NCI-H1694 treated with DMSO at 0.1 percent for 48 hours (cell line): Measurements from ENCODE around the gene PDRG1.
"Not testable (repeated sequence)": the region's sequence is repeated elsewhere in the genome, so short reads cannot be mapped to it uniquely, and the experiment has no call there.

Experiments
- DNase-seq: peaks from one replicate; lab custom pipeline; 2025; lab: John Stamatoyannopoulos, UW

The PDRG1 gene

GRCh38 chr20:31966991-31967655, 15.3 kb upstream of the PDRG1 start:
- DNase-seq = no peak

DNA sequence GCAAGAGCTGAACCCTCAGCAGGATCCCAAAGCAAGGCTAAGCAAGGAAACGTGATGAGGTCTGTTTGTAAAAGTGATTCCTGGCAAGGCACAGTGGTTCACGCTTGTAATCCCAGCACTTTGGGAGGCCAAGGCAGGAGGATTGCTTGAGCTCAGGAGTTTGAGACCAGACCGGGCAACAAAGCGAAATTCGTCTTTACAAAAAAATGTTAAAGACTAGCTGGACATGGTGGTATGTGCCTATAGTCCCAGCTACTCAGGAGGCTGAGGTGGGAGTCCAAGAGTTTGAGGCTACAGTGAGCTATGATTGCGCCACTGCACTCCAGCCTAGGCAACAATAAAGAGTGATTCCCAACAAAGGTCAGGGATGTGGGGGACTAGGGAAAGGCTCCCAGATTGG, 12.0 kb upstream of the PDRG1 start:
- no peak for DNase-seq

DNA sequence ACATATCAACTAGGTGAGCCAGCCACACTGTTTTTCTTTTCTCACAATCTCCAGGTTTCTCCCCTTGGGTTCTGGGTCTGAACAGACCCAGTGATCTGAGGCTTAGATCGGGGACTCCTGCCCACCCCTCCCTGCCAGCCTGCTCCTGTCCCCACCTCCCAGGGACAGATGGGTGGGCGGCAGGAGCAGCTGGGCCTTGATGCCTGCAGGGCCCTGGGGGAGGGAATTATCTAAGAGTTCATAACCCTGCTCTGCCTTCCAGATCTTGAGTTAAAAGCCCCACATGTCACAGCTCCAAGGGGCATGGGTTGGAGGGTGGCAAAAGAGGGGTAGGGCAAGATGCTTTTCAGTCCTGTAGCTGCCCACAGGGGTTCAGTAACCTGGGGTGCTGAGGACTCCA, 10.9 kb upstream of the PDRG1 start:
- DNase-seq = peak; percentile 86

DNA sequence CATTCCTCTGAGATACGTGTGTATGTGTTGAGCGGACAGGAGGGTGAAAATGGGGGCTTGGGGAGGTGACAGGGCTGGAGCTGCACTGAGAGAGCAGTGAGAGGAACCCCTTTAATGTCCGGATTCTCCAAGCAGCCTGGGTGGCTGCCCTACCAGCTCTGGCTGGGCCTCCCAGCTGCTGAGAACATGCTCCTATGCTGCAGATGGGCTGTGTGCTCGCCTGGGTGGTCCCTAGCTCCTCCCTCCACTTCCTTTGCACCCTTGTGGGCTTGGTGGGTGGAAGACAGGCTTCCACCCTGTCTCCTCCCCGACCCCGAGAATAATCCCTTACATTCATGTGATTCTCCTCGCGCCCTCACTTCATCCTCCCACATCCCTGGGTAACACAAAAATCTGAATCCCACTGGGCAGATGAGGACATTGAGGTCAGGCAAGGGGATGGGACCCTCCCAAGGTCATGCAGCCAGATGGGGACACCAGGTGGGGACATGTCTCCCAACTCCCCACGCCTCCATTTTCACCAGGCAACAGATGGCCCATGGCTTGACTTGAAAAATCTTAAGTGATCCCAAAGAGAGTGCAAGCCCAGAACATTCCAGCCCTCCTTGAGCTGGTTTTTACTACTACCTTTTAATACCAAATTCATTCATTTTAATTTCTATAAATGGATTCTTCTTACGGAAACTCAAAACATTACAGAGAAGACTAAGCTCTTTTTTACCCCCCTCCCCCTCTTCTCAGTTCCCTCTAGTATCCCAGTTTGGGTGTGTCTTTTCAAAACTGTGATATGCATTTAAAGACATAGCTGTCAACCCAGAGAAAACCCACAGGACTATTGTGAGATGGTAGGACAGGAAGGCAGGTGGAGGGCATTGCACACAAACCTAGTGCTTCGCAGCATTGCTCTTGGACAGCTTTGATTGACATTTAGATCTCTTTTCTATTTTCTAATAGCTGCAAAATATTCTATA, 5.0 kb upstream of the PDRG1 start:
- DNase-seq = peak; percentile 81

- no peak for DNase-seq
Measured at GRCh38 chr20:31954500-31954899, 2.7 kb upstream of the PDRG1 start.

GRCh38 chr20:31953556-31954148, 1.8 kb upstream of the PDRG1 start:
- no peak for DNase-seq

GRCh38 chr20:31951203-31951529, 680 bp downstream of the PDRG1 start:
- DNase-seq = no peak

GRCh38 chr20:31949877-31950646, 1.8 kb downstream of the PDRG1 start:
- no peak for DNase-seq

- DNase-seq = no peak
Measured at GRCh38 chr20:31948008-31948407, 3.8 kb downstream of the PDRG1 start.

DNA sequence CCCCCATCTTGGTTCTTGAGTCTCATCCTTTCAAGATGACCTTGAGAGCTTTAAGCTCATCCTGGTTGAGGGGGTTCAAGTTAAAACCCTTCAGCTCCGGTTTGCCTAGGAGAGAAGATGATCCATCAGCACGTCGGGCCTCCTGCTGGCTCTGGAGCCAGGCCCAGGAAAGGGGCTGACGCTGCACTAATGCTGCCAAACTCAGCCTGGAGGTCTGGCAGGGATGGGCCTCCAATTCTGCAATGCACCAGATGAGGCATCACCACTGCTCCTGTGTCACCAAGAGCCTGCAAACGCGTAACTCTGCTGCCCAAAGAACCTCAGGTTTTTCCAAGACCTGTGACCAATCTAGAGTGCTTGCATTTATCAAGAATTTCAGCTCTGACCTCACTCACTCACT, 6.1 kb downstream of the PDRG1 start:
- peak; percentile 70 for DNase-seq

- DNase-seq = no peak
Measured at GRCh38 chr20:31945319-31945718, 6.5 kb downstream of the PDRG1 start.

- DNase-seq = no peak
Measured at GRCh38 chr20:31943052-31943471, 8.8 kb downstream of the PDRG1 start.

GRCh38 chr20:31939661-31940060, 12.2 kb downstream of the PDRG1 start:
- peak; percentile 36 for DNase-seq

- DNase-seq = no peak
Measured at GRCh38 chr20:31937820-31938219, 14.0 kb downstream of the PDRG1 start.

GRCh38 chr20:31936420-31936819, 15.4 kb downstream of the PDRG1 start:
- DNase-seq = no peak

DNA sequence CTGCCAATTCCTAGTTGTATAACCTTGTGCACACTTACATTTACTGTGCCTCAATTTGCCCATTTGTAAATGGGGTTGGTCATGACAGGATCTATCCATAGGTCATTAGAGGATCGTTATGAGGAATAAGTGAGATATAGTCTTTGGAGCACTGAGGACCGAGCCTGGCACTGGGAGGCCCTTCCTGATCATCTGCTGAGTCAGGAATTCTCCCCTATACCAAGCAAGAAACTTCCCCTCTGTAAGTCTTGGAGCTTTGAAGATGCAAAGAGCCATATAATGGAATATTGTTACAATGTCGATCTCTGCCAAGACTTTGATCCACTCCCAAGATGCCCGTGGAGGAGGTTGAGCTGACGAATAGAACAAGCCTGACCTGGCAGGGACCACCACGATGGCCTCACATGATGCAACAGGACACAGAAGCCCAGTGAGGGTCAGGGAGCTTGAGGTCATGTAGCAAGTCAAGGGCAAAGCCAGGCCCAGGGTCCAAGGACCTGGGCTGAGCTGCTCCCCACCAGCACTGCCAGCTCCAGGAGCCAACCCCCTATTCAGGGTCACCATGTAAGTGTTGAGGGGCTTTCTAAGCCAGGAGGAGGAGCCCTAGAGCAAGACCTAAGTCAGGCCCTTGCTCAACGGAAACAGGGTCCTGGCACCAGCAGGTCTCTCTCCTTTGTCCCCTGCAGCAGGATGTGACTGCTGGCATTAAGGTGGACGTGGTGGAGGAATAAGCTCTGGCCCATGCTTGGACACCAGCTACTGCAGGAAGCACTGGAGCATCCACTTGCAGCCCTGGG, 16.7 kb downstream of the PDRG1 start:
- DNase-seq = no peak

DNA sequence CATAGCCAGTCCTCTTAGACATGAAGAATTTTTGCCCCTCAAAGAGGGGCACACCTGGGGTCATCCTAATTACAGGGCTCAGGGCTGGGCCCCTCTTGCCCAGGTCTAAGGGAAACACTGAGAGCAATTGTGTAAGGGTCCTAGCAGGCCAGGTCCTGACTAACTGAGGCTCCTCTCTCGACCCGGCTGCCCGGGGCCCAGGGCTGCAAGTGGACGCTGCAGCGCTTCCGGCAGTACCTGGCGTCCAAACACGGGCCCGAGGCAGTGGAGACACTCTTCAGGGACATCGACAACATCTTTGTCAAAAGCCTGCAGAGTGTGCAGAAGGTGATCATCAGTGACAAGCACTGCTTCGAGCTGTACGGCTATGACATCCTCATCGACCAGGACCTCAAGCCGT, 17.4 kb downstream of the PDRG1 start:
- no peak for DNase-seq

GRCh38 chr20:31933698-31934097, 18.1 kb downstream of the PDRG1 start:
- no peak for DNase-seq

DNA sequence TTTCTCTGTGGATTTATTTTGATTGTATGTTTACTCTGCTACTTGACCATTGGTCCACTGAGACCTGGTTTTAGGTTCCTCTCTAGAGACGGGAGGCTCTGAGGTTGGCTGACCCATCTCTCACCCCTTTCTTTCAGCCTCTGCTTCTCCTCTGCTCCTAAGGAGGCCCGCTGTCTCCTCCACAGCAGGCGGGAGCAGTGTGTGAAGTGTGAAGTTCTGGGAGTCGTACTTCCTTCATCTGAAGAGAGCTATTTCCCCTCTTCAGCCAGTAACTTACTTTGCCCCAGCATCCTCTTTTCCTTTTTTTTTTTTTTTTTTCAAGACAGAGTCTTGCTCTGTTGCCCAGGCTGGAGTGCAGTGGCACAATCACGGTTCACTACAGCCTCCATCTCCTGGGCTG, 21.1 kb downstream of the PDRG1 start:
- DNase-seq = no peak

- not testable (repeated sequence) for DNase-seq
Measured at GRCh38 chr20:31929631-31930030, 22.2 kb downstream of the PDRG1 start.

DNA sequence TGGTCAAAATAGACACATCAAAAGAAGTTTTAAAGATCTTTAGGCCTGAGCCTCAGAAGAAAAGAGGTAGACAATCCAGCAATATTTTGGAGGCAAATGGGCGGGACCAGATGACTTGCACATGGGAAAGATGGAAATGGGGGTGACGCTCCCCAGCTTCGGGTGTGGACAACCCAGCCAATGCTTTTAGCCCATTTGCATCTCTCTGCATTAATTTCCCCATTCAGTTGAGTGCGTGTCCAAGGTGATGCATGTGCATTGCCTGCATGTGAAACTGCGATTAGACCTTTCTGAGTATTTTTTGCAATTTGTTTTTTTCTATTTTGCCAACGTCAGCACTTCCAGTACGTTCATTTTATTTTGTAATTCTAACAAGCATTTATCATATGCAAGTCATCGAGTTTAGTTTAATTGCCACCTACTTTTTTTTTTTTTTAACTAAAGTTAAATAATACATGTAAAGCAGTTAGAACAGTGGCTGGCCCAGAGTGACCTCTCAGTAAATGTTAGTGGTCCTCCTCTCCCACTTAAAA, 24.2 kb downstream of the PDRG1 start:
- no peak for DNase-seq
